Activated T-helper 2 cell treated with anti-CD3 and anti-CD28 coated beads, Interferon-gamma antibody, Interleukin-2, Interleukin-4, amounts not matched to agents 10 μg/mL and 5 μg/mL and 100 μg/mL, durations not matched to agents 14 hours and 24 hours and 36 hours (primary cell): ENCODE results near the gene DHRS3. TPM values are rescaled to one million over a fixed set of nuclear protein-coding genes. Genes with fewer than 3 reads are reported as not detected.
"Not testable (repeated sequence)": the region's sequence is repeated elsewhere in the genome, so short reads cannot be mapped to it uniquely, and the experiment has no call there.

ENCODE experiments used
- DNase-seq: peaks from one replicate; pipeline ENCODE4 v3.0.0; 2021; ENCODE audit warnings: low spot score
- H3K27ac Mint-ChIP-seq: one replicate; pipeline ENCODE4 v1.8.0; 2021; ENCODE audit warnings: mixed read lengths
- H3K27me3 Mint-ChIP-seq: one replicate; pipeline ENCODE4 v1.8.0; 2021; ENCODE audit warnings: low read depth, mixed read lengths
- H3K36me3 Mint-ChIP-seq: one replicate; pipeline ENCODE4 v1.8.0; 2021; ENCODE audit warnings: low read depth, mixed read lengths
- H3K4me1 Mint-ChIP-seq: one replicate; pipeline ENCODE4 v1.8.0; 2021; ENCODE audit warnings: low read depth, mixed read lengths
- H3K4me3 Mint-ChIP-seq: one replicate; pipeline ENCODE4 v1.8.0; 2021; ENCODE audit warnings: low read depth, mild to moderate bottlenecking, moderate library complexity, mixed read lengths
- H3K9me3 Mint-ChIP-seq: one replicate; pipeline ENCODE4 v1.8.0; 2021; ENCODE audit warnings: mixed read lengths
- intact Hi-C: fragments of 100-400 bp; cut with micrococcal nuclease; formaldehyde crosslinking; loops from one replicate; pipeline ENCODE4 v1.15.1; 2023
- total RNA-seq: library from RNA; stranded (reverse); gene quantifications from 2 replicates; pipeline ENCODE4 v1.2.3, GENCODE V29; 2022

Gene DHRS3
- total RNA-seq, 1 donor from 2014 or later: 93.6 TPM

GRCh38 chr1:12567288-12567819 lies 50.7 kb downstream of the DHRS3 start:
- H3K27ac Mint-ChIP-seq: peak overlapping the region; percentile 28
- peaks cover 26% of the 10 kb centered on the region for H3K9me3 Mint-ChIP-seq
- no peak overlapping the region for H3K4me3 Mint-ChIP-seq
- no peaks in the 10 kb centered on the region for H3K4me1 Mint-ChIP-seq
- no peak for DNase-seq
- H3K27me3 Mint-ChIP-seq: no peaks in the 10 kb centered on the region
- peaks cover 60% of the 10 kb centered on the region for H3K36me3 Mint-ChIP-seq
- intact Hi-C loops: no loop called here

DNA sequence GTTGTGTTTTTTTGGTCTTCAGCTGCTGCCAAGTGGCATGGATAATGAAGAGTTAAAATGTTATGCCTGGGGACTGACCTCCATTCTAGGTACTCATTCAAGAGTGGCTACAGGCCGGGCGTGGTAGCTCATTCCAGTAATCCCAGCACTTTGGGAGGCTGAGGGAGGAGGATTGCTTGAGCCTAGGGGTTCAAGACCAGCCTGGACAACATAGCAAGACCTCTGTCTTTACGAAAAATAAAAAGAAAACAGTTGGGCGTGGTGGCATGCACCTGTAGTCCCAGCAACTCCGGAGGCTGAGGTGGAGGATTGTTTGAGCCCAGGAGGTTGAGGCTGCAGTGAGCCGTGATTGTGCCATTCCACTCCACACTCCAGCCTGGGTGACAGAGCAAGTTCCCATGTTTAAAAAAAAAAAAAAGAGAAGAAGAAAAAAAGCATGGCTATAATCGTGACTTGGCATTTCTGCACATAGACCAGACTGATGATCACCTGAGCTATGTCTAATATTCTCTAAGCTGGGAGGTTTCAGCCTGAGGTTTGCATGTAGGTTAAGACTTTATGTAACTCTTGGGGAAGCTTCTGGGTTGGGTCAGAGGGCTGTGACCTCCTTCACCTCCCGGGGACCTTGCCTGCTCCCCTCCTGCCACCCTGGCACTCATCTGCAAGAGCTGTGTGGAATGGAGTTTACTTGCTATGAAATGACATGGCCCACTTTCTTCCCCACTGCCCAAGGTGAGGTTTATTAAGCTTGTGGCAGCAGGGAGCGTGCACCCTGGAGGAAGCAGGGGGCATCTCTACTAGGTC lies 51.3 kb downstream of the DHRS3 start:
- Mint-ChIP-seq H3K36me3 (peaks cover 60% of the 10 kb centered on the region), H3K9me3 (peaks cover 29% of the 10 kb centered on the region), H3K4me1 (no peaks in the 10 kb centered on the region), H3K4me3 (no peak overlapping the region), H3K27ac (peak overlapping the region; percentile 28), H3K27me3 (no peaks in the 10 kb centered on the region)
- DNase-seq: no peak
- intact Hi-C loops: no loop called here

DNA sequence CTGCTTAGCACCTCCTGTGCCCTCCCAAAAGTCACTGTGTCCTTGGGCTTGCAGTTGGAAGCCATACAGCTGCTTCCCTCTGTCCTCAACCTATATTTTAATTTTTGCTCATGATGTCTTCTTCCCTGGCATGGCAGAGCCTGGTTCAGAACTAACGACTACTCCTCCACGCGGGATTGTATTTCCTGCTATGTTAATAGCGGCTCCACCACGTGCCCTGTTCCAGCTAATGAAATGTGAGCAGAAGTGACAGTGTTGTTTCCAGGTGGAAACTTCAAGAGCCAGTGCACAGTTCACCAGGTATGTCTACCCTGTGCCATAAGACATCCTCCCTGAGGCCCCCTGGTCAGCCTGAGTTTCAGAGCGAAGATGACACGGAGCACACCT lies 52.1 kb downstream of the DHRS3 start:
- no peak for DNase-seq
- Mint-ChIP-seq H3K4me3 (no peak overlapping the region), H3K36me3 (peaks cover 53% of the 10 kb centered on the region), H3K27ac (no peak overlapping the region), H3K4me1 (no peaks in the 10 kb centered on the region), H3K9me3 (peaks cover 29% of the 10 kb centered on the region), H3K27me3 (no peaks in the 10 kb centered on the region)
- intact Hi-C loops: no loop called here

DNA sequence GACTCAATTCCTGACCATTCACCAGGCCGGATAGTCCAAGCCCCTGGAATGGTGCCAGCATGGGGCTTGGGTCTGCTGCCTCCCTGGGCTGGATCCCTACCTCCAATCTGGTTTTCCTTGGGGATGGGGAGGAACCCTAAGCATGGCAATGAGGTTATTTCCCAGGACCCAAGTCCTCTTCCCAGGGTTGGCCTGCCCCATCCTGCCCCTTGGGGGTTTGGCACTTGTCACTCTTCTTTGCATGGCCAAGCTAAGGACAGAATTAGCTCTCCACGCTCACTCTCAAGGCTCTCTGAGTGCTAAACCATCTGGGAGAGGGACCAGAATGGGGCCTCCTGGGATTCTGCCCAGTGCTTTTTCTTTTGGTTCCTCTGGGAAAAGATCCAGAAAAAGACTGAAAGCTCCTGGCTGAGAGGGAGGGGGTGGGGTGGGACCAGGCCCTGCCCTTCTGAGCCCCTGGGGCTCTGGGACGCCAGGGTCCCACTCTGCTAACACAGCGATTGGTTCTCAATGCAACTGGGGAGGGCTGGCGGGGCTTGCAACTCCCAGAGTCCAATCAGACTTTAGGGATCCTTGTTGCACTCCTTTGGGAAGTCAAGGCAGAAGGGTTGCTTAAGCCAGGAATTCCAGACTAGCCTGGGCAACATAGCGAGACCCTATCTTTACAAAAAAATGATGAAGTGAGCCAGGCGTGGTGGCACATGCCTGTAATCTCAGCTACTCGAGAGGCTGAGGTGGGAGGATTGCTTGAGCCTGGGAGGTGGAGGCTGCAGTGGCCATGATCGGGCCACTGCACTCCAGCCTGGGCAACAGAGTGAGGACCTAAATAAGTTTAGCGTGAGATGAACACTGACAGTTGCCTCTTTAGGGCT lies 52.7 kb downstream of the DHRS3 start:
- H3K27ac Mint-ChIP-seq: no peak overlapping the region
- intact Hi-C loops: no loop called here
- no peaks in the 10 kb centered on the region for H3K4me1 Mint-ChIP-seq
- peaks cover 51% of the 10 kb centered on the region for H3K36me3 Mint-ChIP-seq
- peaks cover 29% of the 10 kb centered on the region for H3K9me3 Mint-ChIP-seq
- H3K4me3 Mint-ChIP-seq: no peak overlapping the region
- DNase-seq: no peak
- H3K27me3 Mint-ChIP-seq: no peaks in the 10 kb centered on the region

DNA sequence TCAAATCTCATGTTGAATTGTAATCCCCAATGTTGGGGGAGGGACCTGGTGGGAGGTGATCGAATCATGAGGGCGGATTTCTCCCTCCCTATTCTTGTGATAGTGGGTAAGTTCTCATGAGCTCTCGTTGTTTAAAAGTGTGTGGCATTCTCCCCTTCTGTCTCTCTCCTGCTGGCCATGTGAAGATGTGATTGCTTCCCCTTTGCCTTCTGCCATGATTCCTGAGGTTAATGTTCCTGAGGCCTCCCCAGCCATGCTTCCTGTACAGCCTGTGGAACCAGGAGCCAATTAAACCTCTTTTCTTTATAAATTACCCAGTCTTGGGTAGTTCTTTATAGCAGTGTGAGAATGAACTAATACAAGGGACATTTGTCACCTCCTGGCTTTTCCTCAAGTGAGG lies 53.8 kb downstream of the DHRS3 start:
- Mint-ChIP-seq H3K36me3 (peaks cover 45% of the 10 kb centered on the region), H3K9me3 (peaks cover 29% of the 10 kb centered on the region)
- H3K27ac Mint-ChIP-seq, DNase-seq, H3K27me3 Mint-ChIP-seq, H3K4me1 Mint-ChIP-seq, intact Hi-C loops, H3K4me3 Mint-ChIP-seq: not testable (repeated sequence)

DNA sequence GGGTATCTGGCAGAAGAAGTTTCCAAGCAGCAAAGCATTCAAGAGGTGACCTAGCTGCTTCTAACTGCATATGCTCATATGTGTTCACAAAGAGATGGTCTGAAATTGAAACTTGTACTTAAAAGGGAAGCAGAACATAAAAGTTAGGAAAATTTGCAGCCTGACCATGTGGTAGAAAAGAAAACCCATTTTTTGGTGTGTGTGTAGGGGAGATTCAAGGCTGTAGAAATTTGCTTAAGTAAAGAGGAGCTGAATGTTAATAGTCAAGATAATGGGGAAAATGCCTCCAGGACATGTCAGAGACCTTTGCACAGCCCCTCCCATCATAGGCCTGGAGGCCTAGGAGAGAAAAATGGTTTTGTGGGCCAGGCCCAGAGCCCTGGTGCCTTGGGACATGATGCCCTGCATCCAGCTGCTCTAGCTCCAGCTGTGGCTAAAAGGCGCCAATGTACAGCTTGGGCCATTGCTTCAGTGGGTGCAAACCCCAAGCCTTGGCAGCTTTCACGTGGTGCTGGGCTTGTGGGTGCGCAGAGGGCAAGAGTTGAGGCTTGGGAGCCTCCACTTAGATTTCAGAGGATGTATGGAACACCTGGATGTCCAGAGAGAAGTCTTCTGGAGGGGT lies 54.9 kb downstream of the DHRS3 start:
- peaks cover 29% of the 10 kb centered on the region for H3K9me3 Mint-ChIP-seq
- no peak overlapping the region for H3K4me3 Mint-ChIP-seq
- H3K27ac Mint-ChIP-seq: no peak overlapping the region
- H3K36me3 Mint-ChIP-seq: peaks cover 38% of the 10 kb centered on the region
- no peaks in the 10 kb centered on the region for H3K27me3 Mint-ChIP-seq
- no peaks in the 10 kb centered on the region for H3K4me1 Mint-ChIP-seq
- intact Hi-C loops: no loop called here
- no peak for DNase-seq

- H3K36me3 Mint-ChIP-seq: peaks cover 22% of the 10 kb centered on the region
- no peak overlapping the region for H3K4me3 Mint-ChIP-seq
- DNase-seq: no peak
- no peak overlapping the region for H3K27ac Mint-ChIP-seq
- H3K9me3 Mint-ChIP-seq: peaks cover 29% of the 10 kb centered on the region
- no peaks in the 10 kb centered on the region for H3K4me1 Mint-ChIP-seq
- no peaks in the 10 kb centered on the region for H3K27me3 Mint-ChIP-seq
- intact Hi-C loops: no loop called here
These were observed 56.9 kb downstream of the DHRS3 start for GRCh38 chr1:12561121-12561520.

DNA sequence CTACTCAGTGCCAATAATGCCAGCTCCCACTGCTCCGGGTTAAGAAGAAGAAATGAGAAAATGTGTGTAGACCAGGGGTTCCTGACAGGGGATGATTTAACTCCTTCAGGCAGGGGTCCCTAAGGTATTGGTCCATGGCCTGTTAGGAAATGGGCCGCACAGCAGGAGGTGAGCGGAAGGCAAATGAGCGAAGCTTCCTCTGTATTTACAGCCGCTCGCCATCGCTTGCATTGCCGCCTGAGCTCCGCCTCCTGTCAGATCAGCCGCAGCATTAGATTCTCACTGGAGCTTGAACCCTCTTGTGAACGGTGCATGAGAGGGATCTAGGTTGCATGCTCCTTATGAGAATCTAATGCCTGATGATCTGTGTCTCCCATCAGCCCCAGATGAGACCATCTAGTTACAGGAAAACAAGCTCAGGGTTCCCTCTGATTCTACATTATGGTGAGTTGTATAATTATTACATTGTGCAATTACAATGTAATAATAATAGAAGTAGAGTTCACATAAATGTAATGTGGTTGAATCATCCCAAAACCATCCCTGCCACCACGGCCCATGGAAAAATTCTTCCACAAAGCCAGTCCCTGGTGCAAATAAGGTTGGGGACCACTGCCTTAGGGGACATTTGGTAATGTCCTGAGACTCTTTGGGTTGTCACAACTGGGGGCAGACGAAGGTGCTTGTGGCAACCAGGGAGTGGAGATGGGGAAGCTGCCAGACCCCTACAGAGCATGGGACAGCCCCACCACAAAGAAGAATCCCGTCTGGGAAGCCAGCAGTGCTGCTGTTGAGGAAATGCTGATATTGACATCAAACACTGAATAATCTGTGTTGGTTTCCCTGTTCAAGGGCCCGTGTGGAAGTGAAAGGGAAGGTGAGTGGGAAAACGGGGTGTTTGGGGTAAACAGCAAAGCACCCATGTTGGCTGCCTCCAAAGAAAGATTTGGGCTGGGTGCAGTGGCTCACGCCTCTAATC lies 60.8 kb downstream of the DHRS3 start:
- intact Hi-C loops: no loop called here
- Mint-ChIP-seq H3K27ac (no peak overlapping the region), H3K4me3 (no peak overlapping the region), H3K27me3 (no peaks in the 10 kb centered on the region), H3K9me3 (peaks cover 1% of the 10 kb centered on the region), H3K4me1 (peaks cover 4% of the 10 kb centered on the region), H3K36me3 (peaks cover under 1% of the 10 kb centered on the region)
- DNase-seq: no peak

- H3K36me3 Mint-ChIP-seq: no peaks in the 10 kb centered on the region
- peaks cover 4% of the 10 kb centered on the region for H3K4me1 Mint-ChIP-seq
- no peaks in the 10 kb centered on the region for H3K9me3 Mint-ChIP-seq
- DNase-seq: no peak
- intact Hi-C loops: no loop called here
- no peak overlapping the region for H3K4me3 Mint-ChIP-seq
- H3K27me3 Mint-ChIP-seq: no peaks in the 10 kb centered on the region
- H3K27ac Mint-ChIP-seq: no peak overlapping the region
These were observed 61.6 kb downstream of the DHRS3 start for GRCh38 chr1:12556368-12556930.

GRCh38 chr1:12555411-12556367 lies 62.3 kb downstream of the DHRS3 start:
- peaks cover 4% of the 10 kb centered on the region for H3K4me1 Mint-ChIP-seq
- intact Hi-C loops: no loop called here
- no peak overlapping the region for H3K27ac Mint-ChIP-seq
- no peaks in the 10 kb centered on the region for H3K9me3 Mint-ChIP-seq
- no peak overlapping the region for H3K4me3 Mint-ChIP-seq
- no peak for DNase-seq
- no peaks in the 10 kb centered on the region for H3K36me3 Mint-ChIP-seq
- no peaks in the 10 kb centered on the region for H3K27me3 Mint-ChIP-seq
